Ascending aorta (tissue), 2 donors: Measurements from ENCODE around the gene PHB1. TPM values are rescaled to one million over a fixed set of nuclear protein-coding genes. Genes with fewer than 3 reads are reported as not detected.

ENCODE experiments used
- DNase-seq, 2 donors: peaks; one replicate each; pipeline ENCODE4 v3.0.0-alpha.2; 2019; ENCODE audit warnings: low spot score in 2 of 2
- H3K27ac ChIP-seq, 2 donors: fragments of 200-600 bp; sonication (generic); one replicate each; pipeline ENCODE4 v1.5.1; 2016 to 2017; ENCODE audit warnings: mild to moderate bottlenecking in 1 of 2
- H3K27me3 ChIP-seq: fragments of 200-600 bp; sonication (generic); one replicate; pipeline ENCODE4 v1.5.1; 2017
- H3K36me3 ChIP-seq, 2 donors: fragments of 200-600 bp; sonication (generic); one replicate each; pipeline ENCODE4 v1.5.1; 2016
- H3K4me1 ChIP-seq, 2 donors: fragments of 200-600 bp; sonication (generic); one replicate each; pipeline ENCODE4 v1.5.1; 2016 to 2017; ENCODE audit warnings: mild to moderate bottlenecking in 1 of 2
- H3K4me3 ChIP-seq, 2 donors: fragments of 200-600 bp; sonication (generic); one replicate each; pipeline ENCODE4 v1.5.1; 2016 to 2017; ENCODE audit warnings: mild to moderate bottlenecking in 1 of 2
- H3K9me3 ChIP-seq, 2 donors: fragments of 200-600 bp; sonication (generic); one replicate each; pipeline ENCODE4 v1.5.1; 2016
- intact Hi-C: fragments of 100-400 bp; cut with DNase I; formaldehyde crosslinking; loops from one replicate; pipeline ENCODE4 v1.15.1; 2023
- total RNA-seq: library from RNA; depleted of rRNA; stranded (reverse); fragments of >200 nt; gene quantifications from one replicate; pipeline ENCODE4 v1.1.0, GENCODE V29; 2016
- TF ChIP-seq, protein P1 (sequence below), 3 experiments: fragments of 200-600 bp in 2 of 3; fragments of 450-650 bp in 1 of 3; sonication (generic) in 2 of 3; IDR thresholded peaks; one replicate each; pipeline ENCODE4 v1.5.1; 2016 to 2019; ENCODE audit warnings: antibody characterized with exemption in 3 of 3, mild to moderate bottlenecking in 1 of 3, moderate library complexity in 1 of 3

Gene PHB1
- total RNA-seq, 1 donor from 2014 or later = 79.6 TPM

DNA sequence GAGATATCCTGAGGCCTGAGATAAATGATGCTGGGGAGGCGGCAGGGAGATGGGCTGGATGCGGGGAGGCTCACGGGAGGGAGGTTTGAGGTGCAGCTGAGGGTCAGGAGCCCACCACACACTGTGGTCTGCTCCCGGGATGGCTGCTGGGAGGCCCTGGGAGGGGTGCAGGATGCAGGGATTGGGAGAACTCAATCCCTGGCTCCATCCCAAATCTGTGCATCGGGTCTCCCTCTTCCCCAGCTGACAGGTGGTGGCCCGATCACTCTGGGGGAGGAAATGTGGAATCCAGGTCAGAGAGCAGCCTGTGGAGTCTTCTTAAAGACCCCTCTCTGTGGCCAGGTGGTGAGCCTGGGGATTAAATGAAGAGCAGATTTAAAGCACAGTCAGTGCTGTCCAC lies 12.0 kb downstream of the PHB1 start:
- intact Hi-C loops = no loop called here
- Histone ChIP-seq H3K4me1 (no peaks in the 10 kb centered on the region), H3K27ac (no peak overlapping the region), H3K36me3 (peaks cover 35 to 46% of the 10 kb centered on the region in 2 donors), H3K4me3 (no peak overlapping the region), H3K27me3 (no peaks in the 10 kb centered on the region), H3K9me3 (no peaks in the 10 kb centered on the region)
- no peak for DNase-seq
- TF ChIP-seq, protein P1, sequence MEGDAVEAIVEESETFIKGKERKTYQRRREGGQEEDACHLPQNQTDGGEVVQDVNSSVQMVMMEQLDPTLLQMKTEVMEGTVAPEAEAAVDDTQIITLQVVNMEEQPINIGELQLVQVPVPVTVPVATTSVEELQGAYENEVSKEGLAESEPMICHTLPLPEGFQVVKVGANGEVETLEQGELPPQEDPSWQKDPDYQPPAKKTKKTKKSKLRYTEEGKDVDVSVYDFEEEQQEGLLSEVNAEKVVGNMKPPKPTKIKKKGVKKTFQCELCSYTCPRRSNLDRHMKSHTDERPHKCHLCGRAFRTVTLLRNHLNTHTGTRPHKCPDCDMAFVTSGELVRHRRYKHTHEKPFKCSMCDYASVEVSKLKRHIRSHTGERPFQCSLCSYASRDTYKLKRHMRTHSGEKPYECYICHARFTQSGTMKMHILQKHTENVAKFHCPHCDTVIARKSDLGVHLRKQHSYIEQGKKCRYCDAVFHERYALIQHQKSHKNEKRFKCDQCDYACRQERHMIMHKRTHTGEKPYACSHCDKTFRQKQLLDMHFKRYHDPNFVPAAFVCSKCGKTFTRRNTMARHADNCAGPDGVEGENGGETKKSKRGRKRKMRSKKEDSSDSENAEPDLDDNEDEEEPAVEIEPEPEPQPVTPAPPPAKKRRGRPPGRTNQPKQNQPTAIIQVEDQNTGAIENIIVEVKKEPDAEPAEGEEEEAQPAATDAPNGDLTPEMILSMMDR (IDR thresholded peaks at IDR 0.05) = no peak

DNA sequence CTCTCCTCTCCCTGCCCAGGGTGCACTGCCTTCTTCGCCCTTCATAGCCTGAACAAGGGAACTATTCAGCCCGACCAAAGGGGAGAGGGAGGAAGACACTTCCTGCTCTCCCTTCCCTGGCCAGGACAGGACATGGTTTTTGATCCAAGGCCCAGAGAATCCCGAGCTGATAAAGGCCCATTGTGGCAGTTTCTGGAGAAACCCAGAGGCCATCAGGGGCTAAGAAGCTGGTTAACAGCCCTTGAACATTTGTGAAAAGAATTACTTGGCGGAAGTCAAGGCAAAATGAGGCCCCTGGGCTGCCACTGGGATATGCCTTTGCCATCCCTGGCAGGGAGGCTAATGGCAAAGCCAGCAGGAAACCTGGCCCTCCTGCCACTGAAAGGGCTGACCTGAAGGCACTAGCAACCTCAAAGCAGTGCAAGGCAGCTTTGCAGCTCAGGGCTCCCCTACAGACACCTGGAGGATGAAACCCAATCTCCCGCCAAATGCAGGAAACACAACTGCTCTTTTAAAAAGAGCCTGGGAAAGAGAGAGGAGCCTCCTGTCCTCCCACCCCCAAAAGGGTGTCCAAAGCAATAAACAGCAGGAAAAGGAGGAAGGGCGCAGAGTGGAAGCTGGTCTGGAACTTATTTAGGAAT lies 12.6 kb downstream of the PHB1 start:
- no peak overlapping the region for H3K27ac ChIP-seq
- peaks cover 32 to 39% of the 10 kb centered on the region in 2 donors for H3K36me3 ChIP-seq
- TF ChIP-seq, protein P1 (IDR thresholded peaks at IDR 0.05) = no peak
- H3K4me3 ChIP-seq = no peak overlapping the region
- no peaks in the 10 kb centered on the region for H3K4me1 ChIP-seq
- DNase-seq = no peak
- intact Hi-C loops = no loop called here
- no peaks in the 10 kb centered on the region for H3K9me3 ChIP-seq
- no peaks in the 10 kb centered on the region for H3K27me3 ChIP-seq

DNA sequence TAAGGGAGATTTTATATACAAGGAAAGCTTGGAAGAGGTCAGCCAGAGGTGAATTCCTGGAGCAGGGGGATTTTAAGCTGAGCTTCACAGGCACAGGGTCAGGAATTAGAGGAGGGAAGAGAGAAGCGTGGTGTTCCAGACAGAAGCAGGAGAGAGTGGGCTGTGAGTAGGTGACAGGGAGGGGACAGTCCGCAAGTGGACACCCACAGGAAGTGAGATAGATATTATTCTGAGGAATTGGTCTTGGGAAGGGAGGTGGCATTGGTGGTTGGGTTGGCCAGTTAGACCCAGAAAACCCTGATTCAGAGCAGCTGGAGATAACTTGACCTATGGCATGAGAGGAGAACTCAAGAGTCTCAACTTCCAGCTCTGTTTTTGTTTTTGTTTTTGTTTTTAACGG lies 14.7 kb downstream of the PHB1 start:
- Histone ChIP-seq H3K9me3 (no peaks in the 10 kb centered on the region), H3K27ac (no peak overlapping the region), H3K27me3 (no peaks in the 10 kb centered on the region), H3K36me3 (peaks cover 12 to 18% of the 10 kb centered on the region in 2 donors), H3K4me3 (no peak overlapping the region), H3K4me1 (no peaks in the 10 kb centered on the region)
- intact Hi-C loops = no loop called here
- TF ChIP-seq, protein P1 (IDR thresholded peaks at IDR 0.05) = no peak
- DNase-seq = no peak

DNA sequence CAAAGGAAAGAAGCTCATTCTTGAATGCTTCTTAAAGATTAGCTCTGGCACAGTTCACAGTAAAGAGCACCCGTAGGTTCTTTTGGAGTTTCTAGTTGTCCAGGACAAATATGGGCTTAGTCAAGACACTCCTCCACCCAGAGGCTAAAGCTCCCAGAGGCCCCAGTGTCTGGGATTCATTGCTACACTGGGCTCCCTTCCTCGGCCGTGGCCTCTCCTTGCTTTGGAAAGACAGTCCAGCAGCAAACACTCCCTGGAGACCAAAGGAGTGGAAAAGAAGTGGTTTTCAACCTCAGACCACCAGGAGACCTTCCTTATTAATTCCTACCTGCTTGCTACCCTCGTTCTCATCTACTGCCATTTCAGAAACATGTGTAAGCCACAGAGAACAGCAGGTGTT lies 17.1 kb downstream of the PHB1 start:
- no peak for DNase-seq
- no peaks in the 10 kb centered on the region for H3K27me3 ChIP-seq
- no peaks in the 10 kb centered on the region for H3K36me3 ChIP-seq
- peaks cover 0 to 4% of the 10 kb centered on the region in 2 donors for H3K4me1 ChIP-seq
- no peak overlapping the region for H3K27ac ChIP-seq
- no peaks in the 10 kb centered on the region for H3K9me3 ChIP-seq
- TF ChIP-seq, protein P1 (IDR thresholded peaks at IDR 0.05) = no peak
- no peak overlapping the region for H3K4me3 ChIP-seq
- intact Hi-C loops = no loop called here

DNA sequence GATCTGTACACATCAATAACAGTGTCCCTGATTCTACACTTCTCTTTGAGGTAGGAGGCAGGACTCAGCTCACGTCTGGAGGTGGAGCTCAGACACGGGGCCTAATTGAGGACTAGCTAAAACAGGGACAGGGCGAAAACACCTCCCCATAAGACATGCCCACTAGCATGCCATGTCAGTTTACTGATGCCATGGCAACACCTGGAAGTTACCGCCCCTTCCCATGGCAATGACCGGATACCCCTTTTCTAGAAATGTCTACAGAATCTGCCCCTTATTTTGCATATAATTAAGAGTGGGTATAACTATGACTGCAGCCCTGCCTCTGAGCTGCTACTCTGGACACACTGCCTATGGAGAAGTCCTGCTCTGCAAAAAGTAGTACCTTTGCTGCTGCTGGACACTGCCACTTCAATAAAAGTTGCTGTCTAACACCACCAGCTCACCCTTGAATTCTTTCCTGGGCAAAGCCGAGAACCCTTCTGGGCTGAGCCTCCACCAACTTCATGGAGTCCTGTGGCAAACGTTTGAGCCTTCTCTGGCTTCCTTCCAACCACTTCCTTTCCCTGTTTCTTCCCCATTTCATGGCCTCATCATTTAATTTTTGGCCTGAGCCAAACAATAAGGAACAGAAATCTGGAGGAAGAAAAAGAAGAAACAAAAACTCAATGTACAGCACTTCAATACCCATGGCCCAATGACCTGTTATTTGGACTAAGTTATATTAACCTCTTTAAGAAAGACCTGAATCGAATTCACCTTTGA lies 21.0 kb downstream of the PHB1 start:
- intact Hi-C loops = loop anchor here (2.0 kb wide), 1 partner anchor 31 kb away; the partner anchor contains the start of gene ZNF652
- H3K36me3 ChIP-seq = no peaks in the 10 kb centered on the region
- TF ChIP-seq, protein P1 (IDR thresholded peaks at IDR 0.05) = no peak
- H3K27me3 ChIP-seq = no peaks in the 10 kb centered on the region
- peaks cover 0 to 4% of the 10 kb centered on the region in 2 donors for H3K4me1 ChIP-seq
- no peak overlapping the region for H3K27ac ChIP-seq
- H3K9me3 ChIP-seq = no peaks in the 10 kb centered on the region
- H3K4me3 ChIP-seq = no peak overlapping the region
- no peak for DNase-seq
